AG09319 (cell line): ENCODE results near the gene UBXN4.
A peak's percentile ranks its signal among the peaks of the same experiment; 100 is the strongest.

Experiments used
- DNase-seq: peaks from one replicate; pipeline ENCODE4 v3.0.0-alpha.2; 2010; ENCODE audit warnings: low read depth; ENCODE audit errors: extremely low read depth
- TF ChIP-seq, protein P1 (sequence below): IDR thresholded peaks from 2 replicates; pipeline ENCODE4 v1.5.1; 2011; ENCODE audit warnings: low read depth, mild to moderate bottlenecking, inconsistent platforms, low read length, moderate library complexity

Gene UBXN4

DNA sequence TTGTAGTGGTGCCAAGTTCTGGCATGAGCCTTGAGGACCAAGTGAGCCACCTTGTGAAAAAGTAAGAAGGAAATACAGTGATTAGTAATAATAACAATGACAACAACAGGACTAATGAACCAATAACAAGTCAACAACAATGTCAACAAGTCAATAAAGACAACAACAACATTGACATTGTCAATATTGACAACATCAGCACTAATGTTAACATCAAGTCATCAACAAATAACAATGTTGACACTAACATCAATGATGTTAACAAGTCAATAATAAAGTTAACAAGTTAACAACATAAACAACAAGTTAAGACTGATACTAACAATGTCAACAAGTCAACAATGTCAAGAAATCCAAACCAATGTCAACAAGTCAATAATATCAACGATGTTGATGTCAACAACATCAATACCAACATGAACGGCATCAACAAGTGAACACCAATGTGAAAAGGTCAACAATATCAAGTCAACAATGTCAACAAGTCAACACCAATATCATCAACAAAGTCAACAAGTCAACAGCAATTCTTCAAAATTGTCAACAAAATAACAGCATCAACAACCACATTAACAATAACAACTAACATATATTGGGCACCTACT lies 71.4 kb downstream of the UBXN4 start:
- TF ChIP-seq, protein P1, sequence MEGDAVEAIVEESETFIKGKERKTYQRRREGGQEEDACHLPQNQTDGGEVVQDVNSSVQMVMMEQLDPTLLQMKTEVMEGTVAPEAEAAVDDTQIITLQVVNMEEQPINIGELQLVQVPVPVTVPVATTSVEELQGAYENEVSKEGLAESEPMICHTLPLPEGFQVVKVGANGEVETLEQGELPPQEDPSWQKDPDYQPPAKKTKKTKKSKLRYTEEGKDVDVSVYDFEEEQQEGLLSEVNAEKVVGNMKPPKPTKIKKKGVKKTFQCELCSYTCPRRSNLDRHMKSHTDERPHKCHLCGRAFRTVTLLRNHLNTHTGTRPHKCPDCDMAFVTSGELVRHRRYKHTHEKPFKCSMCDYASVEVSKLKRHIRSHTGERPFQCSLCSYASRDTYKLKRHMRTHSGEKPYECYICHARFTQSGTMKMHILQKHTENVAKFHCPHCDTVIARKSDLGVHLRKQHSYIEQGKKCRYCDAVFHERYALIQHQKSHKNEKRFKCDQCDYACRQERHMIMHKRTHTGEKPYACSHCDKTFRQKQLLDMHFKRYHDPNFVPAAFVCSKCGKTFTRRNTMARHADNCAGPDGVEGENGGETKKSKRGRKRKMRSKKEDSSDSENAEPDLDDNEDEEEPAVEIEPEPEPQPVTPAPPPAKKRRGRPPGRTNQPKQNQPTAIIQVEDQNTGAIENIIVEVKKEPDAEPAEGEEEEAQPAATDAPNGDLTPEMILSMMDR: no peak
- DNase-seq: no peak

DNA sequence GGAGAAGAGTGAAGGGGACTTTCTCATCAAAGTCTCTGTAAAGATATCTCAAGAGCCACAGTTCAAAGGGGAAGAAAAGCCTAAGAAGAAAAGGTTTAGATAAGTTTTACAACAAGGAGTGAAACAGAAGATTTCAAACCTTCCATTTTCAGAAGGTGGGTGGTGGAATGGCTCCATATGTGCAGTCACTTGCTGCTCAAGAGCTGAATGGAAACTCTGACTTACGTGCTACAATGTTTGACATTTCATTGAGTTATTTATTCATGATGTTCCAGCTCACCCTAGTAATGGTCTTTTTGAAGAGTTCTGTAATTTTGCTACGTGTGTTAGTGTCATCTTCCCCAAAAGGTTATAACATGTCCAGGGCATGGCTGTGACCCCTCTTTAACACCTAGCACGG lies 73.6 kb downstream of the UBXN4 start:
- TF ChIP-seq, protein P1: no peak
- DNase-seq: no peak

DNA sequence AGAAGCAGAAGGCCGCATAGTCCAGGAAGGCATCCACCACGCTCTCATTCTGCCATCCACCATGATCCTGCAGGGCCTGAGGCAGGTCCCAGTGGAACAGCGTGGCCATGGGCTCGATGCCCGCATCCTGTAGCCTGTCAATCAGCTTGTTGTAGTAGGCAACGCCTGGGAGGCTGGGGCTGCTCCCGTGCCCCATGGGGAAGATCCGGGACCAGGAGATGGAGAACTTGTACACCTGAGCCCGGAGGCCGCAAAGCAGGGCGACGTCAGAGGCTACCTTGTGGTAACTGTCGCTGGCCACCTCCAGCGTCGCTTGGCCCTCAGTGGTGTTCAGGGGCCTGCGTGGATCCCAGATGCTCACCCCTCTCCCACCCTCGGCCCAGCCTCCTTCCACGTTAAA lies 75.8 kb downstream of the UBXN4 start:
- no peak for DNase-seq
- TF ChIP-seq, protein P1: no peak

DNA sequence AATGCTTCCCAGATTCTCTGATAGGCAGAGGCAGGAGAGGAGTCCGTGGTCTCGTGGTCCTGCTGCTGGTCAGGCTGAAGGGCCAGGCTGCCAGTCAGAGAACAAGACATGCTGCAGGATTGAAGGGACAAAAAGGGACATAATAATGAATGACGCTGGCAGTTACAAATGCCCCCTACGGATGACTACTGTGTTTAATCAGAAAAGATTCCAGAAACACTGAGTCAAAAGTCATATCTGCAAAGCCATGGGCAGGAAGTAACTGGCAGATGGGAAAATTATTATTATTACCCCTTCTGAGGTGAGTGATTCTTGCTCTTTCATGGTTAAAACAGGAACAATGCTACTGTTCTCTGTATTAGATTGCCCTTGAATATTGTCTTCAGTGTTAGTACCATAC lies 76.3 kb downstream of the UBXN4 start:
- no peak for DNase-seq
- TF ChIP-seq, protein P1: no peak

DNA sequence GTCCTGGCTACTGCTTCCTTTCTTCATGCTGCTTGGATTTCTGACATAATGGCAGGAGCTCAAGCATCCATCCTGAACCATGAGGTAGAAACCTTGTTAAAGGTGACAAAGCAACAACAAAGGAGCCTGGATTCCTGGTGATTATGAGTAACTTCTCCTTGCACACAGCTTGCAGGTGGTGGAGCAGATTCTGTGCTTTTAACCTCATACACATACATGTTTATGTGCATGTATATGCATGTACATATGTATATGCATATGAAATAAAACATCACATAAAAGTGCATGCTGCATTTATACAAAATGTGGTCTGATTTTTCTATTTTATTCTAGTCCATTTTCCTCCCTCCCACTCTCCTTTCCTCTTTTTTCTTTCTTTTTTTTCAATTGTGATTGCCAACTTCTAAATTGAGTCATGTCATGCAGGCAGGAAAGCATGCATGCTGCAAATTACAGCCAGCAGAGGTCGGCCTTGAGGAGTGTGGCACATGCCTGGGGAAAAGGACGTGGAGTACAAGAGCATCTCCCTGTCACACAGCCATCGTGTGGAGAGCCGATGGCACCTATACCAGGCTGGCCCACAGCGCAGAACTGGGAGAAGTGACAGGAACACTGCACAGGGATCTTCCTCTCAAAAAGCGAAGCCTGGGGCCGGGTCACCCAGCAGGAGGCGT lies 77.4 kb downstream of the UBXN4 start:
- TF ChIP-seq, protein P1: peak; percentile 33
- DNase-seq: no peak

DNA sequence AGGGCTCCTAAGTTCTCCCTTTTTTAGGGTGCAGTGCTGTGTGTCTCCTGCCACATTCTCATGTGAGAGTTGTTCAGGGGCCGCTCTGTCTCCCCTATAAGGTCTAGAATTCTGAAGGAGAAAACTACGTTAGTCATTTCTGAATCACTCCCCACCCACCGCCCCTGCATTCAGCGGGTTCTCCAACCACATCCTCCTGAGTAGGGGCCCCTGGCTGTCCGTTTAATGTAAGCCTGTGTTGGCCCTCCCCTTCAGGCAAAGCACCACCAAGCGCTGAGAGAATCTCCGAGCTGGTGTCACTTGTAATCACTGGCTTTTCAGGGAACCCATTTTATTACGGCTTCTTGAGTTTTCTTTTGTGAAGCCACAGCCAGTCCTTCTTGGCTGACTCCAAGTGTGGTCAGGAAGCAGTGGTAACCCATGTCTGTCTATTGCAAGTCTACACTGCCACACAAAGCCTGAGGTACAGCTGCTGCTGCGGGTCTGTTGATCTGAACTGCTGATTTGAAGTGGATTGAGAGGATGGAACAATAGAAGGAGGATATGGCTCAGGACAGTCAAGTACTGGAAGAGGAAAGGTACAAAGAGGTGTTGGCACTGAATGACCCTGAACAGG lies 78.5 kb downstream of the UBXN4 start:
- DNase-seq: no peak
- TF ChIP-seq, protein P1: no peak

DNA sequence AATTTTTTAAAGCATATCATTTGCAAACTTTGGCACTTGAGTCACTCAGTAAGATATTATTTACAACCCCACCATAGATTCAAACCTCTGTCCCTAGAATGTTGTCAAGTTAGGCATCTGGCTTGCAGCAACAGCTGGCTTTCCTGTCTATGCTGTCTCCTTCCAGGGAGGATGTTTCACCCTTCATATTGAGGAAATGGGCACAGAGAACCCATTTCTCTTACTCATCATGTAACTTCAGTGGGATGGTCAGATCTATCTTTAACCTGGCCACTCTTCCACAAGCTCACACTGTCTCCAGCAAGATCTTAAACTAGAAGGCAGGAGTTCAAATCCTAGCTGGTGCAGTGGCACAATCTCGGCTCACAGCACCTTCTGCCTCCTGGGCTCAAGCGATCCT lies 79.5 kb downstream of the UBXN4 start:
- TF ChIP-seq, protein P1: no peak
- no peak for DNase-seq
